GM23338 (cell line): Measurements from ENCODE around the gene SLC30A1. TPM values are rescaled to one million over a fixed set of nuclear protein-coding genes. Genes with fewer than 3 reads are reported as not detected.

Experiments used
- ATAC-seq: fragments of 200-7000 bp; cut with Tn5 transposase; 3 replicates; pipeline ENCODE4 v1.9.1; 2020
- DNase-seq: peaks from one replicate; pipeline ENCODE4 v3.0.0-alpha.2; 2015; ENCODE audit warnings: low spot score
- H2AFZ ChIP-seq: fragments of 200-600 bp; sonication (generic); 2 replicates; pipeline ENCODE4 v1.8.0; 2016; ENCODE audit warnings: antibody characterized with exemption, mild to moderate bottlenecking, moderate library complexity
- H3F3A ChIP-seq: fragments of 200-600 bp; sonication (generic); replicated peaks from 2 replicates; pipeline ENCODE4 v1.8.0; 2017; ENCODE audit warnings: antibody characterized with exemption, mixed run types, low read depth
- H3K27ac ChIP-seq: fragments of 200-600 bp; sonication (generic); 2 replicates; pipeline ENCODE4 v1.6.1; 2016; ENCODE audit warnings: low read depth
- H3K27me3 ChIP-seq: fragments of 200-600 bp; sonication (generic); 2 replicates; pipeline ENCODE4 v1.8.0; 2016; ENCODE audit warnings: mild to moderate bottlenecking, mixed run types, moderate library complexity; ENCODE audit not compliant: insufficient read depth
- H3K36me3 ChIP-seq: fragments of 200-600 bp; sonication (generic); 2 replicates; pipeline ENCODE4 v1.8.0; 2016; ENCODE audit warnings: mild to moderate bottlenecking; ENCODE audit not compliant: insufficient read depth
- H3K4me1 ChIP-seq: fragments of 200-600 bp; sonication (generic); 2 replicates; pipeline ENCODE4 v1.8.0; 2016; ENCODE audit warnings: mild to moderate bottlenecking, moderate library complexity; ENCODE audit not compliant: insufficient read depth
- H3K4me2 ChIP-seq: fragments of 200-600 bp; sonication (generic); 2 replicates; pipeline ENCODE4 v1.7.1; 2017; ENCODE audit warnings: mixed run types
- H3K4me3 ChIP-seq: fragments of 200-600 bp; sonication (generic); 2 replicates; pipeline ENCODE4 v1.6.1; 2016; ENCODE audit warnings: mixed run types
- H3K79me2 ChIP-seq: fragments of 200-600 bp; sonication (generic); replicated peaks from 2 replicates; pipeline ENCODE4 v1.8.0; 2017; ENCODE audit warnings: mild to moderate bottlenecking; ENCODE audit not compliant: insufficient read depth
- H3K9me2 ChIP-seq: fragments of 200-600 bp; sonication (generic); 2 replicates; pipeline ENCODE4 v1.8.0; 2017; ENCODE audit not compliant: insufficient read depth
- H4K20me1 ChIP-seq: fragments of 200-600 bp; sonication (generic); replicated peaks from 2 replicates; pipeline ENCODE4 v1.8.0; 2017; ENCODE audit warnings: mild to moderate bottlenecking; ENCODE audit not compliant: insufficient read depth
- H3K27ac Mint-ChIP-seq: 2 replicates; pipeline ENCODE4 v1.8.0; 2020; ENCODE audit warnings: inconsistent platforms, mild to moderate bottlenecking, moderate library complexity, mixed read lengths
- H3K27me3 Mint-ChIP-seq: 3 replicates; pipeline ENCODE4 v1.8.0; 2022; ENCODE audit warnings: low read depth, mild to moderate bottlenecking, moderate library complexity, mixed read lengths, inconsistent platforms; ENCODE audit not compliant: insufficient read depth, poor library complexity
- H3K36me3 Mint-ChIP-seq: 3 replicates; pipeline ENCODE4 v1.8.0; 2021; ENCODE audit warnings: low read depth, mild to moderate bottlenecking, inconsistent platforms, moderate library complexity, mixed read lengths
- H3K4me1 Mint-ChIP-seq: 3 replicates; pipeline ENCODE4 v1.8.0; 2020; ENCODE audit warnings: mild to moderate bottlenecking, inconsistent platforms, mixed read lengths
- H3K4me3 Mint-ChIP-seq: 3 replicates; pipeline ENCODE4 v1.8.0; 2021; ENCODE audit warnings: moderate library complexity, mild to moderate bottlenecking, inconsistent platforms, mixed read lengths
- H3K9me3 Mint-ChIP-seq: 3 replicates; pipeline ENCODE4 v1.8.0; 2020; ENCODE audit warnings: moderate library complexity, mild to moderate bottlenecking, inconsistent platforms, mixed read lengths
- CREB1 ChIP-seq: fragments of 250-450 bp; sonication (Bioruptor Pico); IDR thresholded peaks from 2 replicates; pipeline ENCODE4 v1.5.0; 2020; ENCODE audit warnings: low read depth, mild to moderate bottlenecking, moderate library complexity
- EZH2 ChIP-seq: fragments of 200-600 bp; sonication (generic); IDR thresholded peaks from one replicate; pipeline ENCODE4 v1.8.0; 2017; ENCODE audit warnings: antibody characterized with exemption, mild to moderate bottlenecking, low read depth; ENCODE audit not compliant: unreplicated experiment
- EZH2phosphoT487 ChIP-seq: fragments of 200-600 bp; sonication (generic); IDR thresholded peaks from one replicate; pipeline ENCODE4 v1.8.1; 2018; ENCODE audit warnings: antibody characterized with exemption; ENCODE audit not compliant: unreplicated experiment
- JUNB ChIP-seq: IDR thresholded peaks from one replicate; pipeline ENCODE4 v1.6.1; 2016; ENCODE audit warnings: antibody characterized with exemption; ENCODE audit not compliant: unreplicated experiment
- NANOG ChIP-seq: IDR thresholded peaks from 2 replicates; pipeline ENCODE4 v1.6.1; 2016; ENCODE audit warnings: antibody characterized with exemption, borderline replicate concordance
- POLR2AphosphoS5 ChIP-seq: IDR thresholded peaks from 2 replicates; pipeline ENCODE4 v1.6.1; 2016; ENCODE audit warnings: antibody characterized with exemption, low read depth
- STAT1 ChIP-seq: IDR thresholded peaks from one replicate; pipeline ENCODE4 v1.6.1; 2016; ENCODE audit warnings: antibody characterized with exemption; ENCODE audit not compliant: unreplicated experiment
- ZNF331 ChIP-seq: fragments of 250-450 bp; sonication (Bioruptor Pico); IDR thresholded peaks from 2 replicates; pipeline ENCODE4 v1.5.0; 2020; ENCODE audit warnings: low read depth, mild to moderate bottlenecking, moderate library complexity
- polyA plus RNA-seq: library from polyadenylated mRNA; unstranded; fragments of >200 nt; fragmentation: Nextera tagmentation; extraction: Ambion mirVana; gene quantifications from 2 replicates; pipeline ENCODE4 v1.2.1, GENCODE V29; 2016
- total RNA-seq: library from RNA; depleted of rRNA; stranded (reverse); fragments of >200 nt; shearing (Covaris generic); gene quantifications from 2 replicates; pipeline ENCODE4 v1.2.3, GENCODE V29; 2014
- TF ChIP-seq, protein P1 (sequence below): fragments of 250-450 bp; sonication (Bioruptor Pico); IDR thresholded peaks from 2 replicates; pipeline ENCODE4 v1.5.0; 2020; ENCODE audit warnings: mild to moderate bottlenecking, moderate library complexity

SLC30A1 gene
- total and polyA plus RNA-seq, 2 experiments from 2014 or later = 3.3 to 17.7 TPM

- H3K9me2 ChIP-seq = 0 out of 2 replicates have a peak, but pooled peaks cover under 1% of the 10 kb centered on the region
- ATAC-seq = no peak
- no peaks in the 10 kb centered on the region for H3K36me3 Mint-ChIP-seq
- H2AFZ ChIP-seq = no peak overlapping the region
- TF ChIP-seq JUNB (no peak), CREB1 (CRISPR knock-in tag) (no peak), NANOG (no peak), EZH2phosphoT487 (no peak)
- TF ChIP-seq, protein P1, sequence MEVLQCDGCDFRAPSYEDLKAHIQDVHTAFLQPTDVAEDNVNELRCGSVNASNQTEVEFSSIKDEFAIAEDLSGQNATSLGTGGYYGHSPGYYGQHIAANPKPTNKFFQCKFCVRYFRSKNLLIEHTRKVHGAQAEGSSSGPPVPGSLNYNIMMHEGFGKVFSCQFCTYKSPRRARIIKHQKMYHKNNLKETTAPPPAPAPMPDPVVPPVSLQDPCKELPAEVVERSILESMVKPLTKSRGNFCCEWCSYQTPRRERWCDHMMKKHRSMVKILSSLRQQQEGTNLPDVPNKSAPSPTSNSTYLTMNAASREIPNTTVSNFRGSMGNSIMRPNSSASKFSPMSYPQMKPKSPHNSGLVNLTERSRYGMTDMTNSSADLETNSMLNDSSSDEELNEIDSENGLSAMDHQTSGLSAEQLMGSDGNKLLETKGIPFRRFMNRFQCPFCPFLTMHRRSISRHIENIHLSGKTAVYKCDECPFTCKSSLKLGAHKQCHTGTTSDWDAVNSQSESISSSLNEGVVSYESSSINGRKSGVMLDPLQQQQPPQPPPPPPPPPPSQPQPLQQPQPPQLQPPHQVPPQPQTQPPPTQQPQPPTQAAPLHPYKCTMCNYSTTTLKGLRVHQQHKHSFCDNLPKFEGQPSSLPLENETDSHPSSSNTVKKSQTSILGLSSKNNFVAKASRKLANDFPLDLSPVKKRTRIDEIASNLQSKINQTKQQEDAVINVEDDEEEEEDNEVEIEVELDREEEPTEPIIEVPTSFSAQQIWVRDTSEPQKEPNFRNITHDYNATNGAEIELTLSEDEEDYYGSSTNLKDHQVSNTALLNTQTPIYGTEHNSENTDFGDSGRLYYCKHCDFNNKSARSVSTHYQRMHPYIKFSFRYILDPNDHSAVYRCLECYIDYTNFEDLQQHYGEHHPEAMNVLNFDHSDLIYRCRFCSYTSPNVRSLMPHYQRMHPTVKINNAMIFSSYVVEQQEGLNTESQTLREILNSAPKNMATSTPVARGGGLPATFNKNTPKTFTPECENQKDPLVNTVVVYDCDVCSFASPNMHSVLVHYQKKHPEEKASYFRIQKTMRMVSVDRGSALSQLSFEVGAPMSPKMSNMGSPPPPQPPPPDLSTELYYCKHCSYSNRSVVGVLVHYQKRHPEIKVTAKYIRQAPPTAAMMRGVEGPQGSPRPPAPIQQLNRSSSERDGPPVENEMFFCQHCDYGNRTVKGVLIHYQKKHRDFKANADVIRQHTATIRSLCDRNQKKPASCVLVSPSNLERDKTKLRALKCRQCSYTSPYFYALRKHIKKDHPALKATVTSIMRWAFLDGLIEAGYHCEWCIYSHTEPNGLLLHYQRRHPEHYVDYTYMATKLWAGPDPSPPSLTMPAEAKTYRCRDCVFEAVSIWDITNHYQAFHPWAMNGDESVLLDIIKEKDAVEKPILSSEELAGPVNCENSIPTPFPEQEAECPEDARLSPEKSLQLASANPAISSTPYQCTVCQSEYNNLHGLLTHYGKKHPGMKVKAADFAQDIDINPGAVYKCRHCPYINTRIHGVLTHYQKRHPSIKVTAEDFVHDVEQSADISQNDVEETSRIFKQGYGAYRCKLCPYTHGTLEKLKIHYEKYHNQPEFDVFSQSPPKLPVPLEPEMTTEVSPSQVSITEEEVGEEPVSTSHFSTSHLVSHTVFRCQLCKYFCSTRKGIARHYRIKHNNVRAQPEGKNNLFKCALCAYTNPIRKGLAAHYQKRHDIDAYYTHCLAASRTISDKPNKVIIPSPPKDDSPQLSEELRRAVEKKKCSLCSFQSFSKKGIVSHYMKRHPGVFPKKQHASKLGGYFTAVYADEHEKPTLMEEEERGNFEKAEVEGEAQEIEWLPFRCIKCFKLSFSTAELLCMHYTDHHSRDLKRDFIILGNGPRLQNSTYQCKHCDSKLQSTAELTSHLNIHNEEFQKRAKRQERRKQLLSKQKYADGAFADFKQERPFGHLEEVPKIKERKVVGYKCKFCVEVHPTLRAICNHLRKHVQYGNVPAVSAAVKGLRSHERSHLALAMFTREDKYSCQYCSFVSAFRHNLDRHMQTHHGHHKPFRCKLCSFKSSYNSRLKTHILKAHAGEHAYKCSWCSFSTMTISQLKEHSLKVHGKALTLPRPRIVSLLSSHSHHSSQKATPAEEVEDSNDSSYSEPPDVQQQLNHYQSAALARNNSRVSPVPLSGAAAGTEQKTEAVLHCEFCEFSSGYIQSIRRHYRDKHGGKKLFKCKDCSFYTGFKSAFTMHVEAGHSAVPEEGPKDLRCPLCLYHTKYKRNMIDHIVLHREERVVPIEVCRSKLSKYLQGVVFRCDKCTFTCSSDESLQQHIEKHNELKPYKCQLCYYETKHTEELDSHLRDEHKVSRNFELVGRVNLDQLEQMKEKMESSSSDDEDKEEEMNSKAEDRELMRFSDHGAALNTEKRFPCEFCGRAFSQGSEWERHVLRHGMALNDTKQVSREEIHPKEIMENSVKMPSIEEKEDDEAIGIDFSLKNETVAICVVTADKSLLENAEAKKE (CRISPR knock-in tag) = no peak
- H3K4me1 Mint-ChIP-seq = peaks cover 7% of the 10 kb centered on the region
- no peaks in the 10 kb centered on the region for H4K20me1 ChIP-seq
- H3K4me3 Mint-ChIP-seq = no peak overlapping the region
- DNase-seq = no peak
- H3K4me1 ChIP-seq = no peaks in the 10 kb centered on the region
- no peaks in the 10 kb centered on the region; the same call in 2 of the 3 replicates for H3K9me3 Mint-ChIP-seq
- no peak overlapping the region for H3K27ac Mint-ChIP-seq
- H3K4me3 ChIP-seq = no peak overlapping the region
- H3K27me3 Mint-ChIP-seq = peaks cover 5% of the 10 kb centered on the region
- no peaks in the 10 kb centered on the region for H3F3A ChIP-seq
- H3K4me2 ChIP-seq = no peak overlapping the region
- H3K79me2 ChIP-seq = no peaks in the 10 kb centered on the region
- no peaks in the 10 kb centered on the region for H3K36me3 ChIP-seq
- H3K27me3 ChIP-seq = no peaks in the 10 kb centered on the region
- no peak overlapping the region for H3K27ac ChIP-seq
Measured at GRCh38 chr1:211526101-211526500, 52.9 kb downstream of the SLC30A1 start.

DNA sequence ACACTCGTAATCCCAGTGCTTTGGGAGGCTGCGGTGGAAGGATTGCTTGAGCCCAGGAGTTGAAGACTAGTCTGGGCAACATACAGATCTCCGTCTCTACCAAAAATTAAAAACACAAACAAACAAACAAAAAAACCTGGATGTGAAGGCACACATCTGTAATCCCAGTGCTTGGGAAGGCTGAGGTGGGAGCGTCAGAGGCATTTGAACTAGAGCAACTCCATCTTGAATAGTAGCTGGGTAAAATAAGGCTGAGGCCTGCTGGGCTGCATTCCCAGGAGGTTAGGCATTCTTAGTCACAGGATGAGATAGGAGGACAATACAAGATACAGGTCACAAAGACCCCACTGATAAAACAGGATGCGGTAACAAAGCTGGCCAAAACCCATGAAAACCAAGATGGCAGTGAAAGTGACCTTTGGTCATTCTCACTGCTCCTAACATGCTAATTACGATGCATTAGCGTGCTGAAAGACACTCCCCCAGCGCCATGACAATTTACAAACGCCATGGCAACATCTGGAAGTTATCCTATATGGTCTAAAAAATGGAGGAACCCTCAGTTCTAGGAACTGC is 53.8 kb downstream of the SLC30A1 start:
- 0 out of 2 replicates have a peak, but pooled peaks cover 4% of the 10 kb centered on the region for H3K9me2 ChIP-seq
- H3K27ac Mint-ChIP-seq = no peak overlapping the region
- H3K27me3 Mint-ChIP-seq = peaks cover 5% of the 10 kb centered on the region
- H2AFZ ChIP-seq = no peak overlapping the region
- H3K9me3 Mint-ChIP-seq = no peaks in the 10 kb centered on the region; the same call in 2 of the 3 replicates
- no peak overlapping the region for H3K4me2 ChIP-seq
- no peaks in the 10 kb centered on the region for H3K36me3 ChIP-seq
- ATAC-seq (no peak), DNase-seq (no peak)
- H3K36me3 Mint-ChIP-seq = no peaks in the 10 kb centered on the region
- H4K20me1 ChIP-seq = no peaks in the 10 kb centered on the region
- no peaks in the 10 kb centered on the region for H3K79me2 ChIP-seq
- no peak overlapping the region for H3K4me3 Mint-ChIP-seq
- H3F3A ChIP-seq = no peaks in the 10 kb centered on the region
- no peaks in the 10 kb centered on the region for H3K27me3 ChIP-seq
- H3K4me1 ChIP-seq = no peaks in the 10 kb centered on the region
- H3K27ac ChIP-seq = no peak overlapping the region
- no peak overlapping the region for H3K4me3 ChIP-seq
- TF ChIP-seq POLR2AphosphoS5 = no peak
- TF ChIP-seq ZNF331 (CRISPR knock-in tag) = no peak
- TF ChIP-seq STAT1 = no peak
- TF ChIP-seq JUNB = no peak
- TF ChIP-seq NANOG = no peak
- TF ChIP-seq EZH2 = no peak
- peaks cover 10% of the 10 kb centered on the region for H3K4me1 Mint-ChIP-seq
